ENCODE results near the gene OTOP2.
A peak's percentile ranks its signal among the peaks of the same experiment; 100 is the strongest.

OTOP2 gene

DNA sequence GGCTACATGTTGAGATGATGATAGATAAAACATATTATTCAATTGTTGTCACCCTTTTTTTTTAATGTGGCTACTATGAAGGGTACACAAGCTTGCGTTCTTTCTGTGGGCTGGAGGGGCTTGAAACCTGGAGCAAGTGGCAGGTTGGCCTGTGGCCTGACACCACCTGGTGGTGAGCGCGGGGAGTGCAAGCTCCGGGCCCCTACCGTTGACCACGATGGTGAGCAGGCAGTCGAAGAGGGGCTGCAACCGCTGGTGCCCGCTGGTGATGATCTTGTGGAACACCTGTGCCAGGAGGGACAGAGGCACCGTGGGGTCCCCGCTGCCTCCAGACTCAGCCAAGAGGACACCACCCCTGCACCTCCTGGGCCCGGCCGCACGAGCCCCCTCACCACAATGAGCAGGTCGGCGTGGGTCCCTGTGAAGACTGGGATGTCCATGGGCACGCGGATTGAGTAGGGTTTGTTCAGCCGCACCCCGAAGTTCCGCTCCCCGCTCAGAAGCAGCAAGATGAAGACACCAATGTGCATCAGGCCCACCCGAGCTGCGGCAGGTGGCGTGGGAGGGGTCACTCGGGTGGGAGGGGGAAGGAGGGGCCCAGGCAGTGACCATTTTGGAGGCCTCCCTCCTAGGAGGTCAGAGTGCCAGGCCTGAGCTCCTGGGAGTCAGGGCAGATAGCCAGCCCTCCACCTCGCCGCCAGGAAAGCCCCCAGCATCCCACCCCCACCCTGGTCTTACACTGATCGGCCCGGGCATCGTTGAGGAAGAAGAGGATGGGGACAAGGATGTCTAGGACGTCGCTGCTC lies 34.1 kb downstream of the OTOP2 start:
- peak; percentile 90 for DNase-seq (ENCODE audit: low spot score)

DNA sequence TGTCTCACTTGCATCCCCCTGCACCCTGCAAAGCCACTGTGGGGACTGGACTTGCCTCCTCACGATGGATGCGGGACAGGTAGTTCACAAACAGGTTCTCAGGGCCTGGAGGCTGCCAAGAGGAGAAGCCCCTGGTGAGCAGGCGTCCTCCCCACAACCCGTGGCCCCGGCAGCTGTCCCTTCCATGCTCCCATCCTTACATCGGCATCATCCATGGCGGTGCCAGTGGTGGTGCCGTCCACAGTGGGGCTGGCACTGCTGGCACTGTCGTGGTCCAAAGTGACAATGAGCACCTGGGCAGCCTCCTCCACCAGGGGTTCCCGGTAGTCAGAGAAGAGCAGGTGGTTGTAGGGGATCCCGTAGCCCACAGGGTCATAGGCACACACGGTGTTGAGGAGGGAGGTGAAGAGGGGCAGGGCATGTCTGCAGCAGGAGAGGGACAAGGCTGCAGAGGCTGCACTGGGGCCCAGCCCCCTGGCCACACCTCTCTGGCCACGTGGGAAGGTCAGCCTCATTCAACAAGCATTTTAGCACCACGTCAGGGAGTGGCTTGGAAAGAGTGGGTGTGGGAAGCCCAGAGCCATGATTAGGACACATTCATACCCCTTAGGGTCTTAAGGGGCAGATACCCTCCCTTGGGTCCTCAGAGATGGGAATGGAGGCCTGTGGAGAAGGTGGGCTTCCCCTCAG lies 35.9 kb downstream of the OTOP2 start:
- TF ChIP-seq, protein P1, sequence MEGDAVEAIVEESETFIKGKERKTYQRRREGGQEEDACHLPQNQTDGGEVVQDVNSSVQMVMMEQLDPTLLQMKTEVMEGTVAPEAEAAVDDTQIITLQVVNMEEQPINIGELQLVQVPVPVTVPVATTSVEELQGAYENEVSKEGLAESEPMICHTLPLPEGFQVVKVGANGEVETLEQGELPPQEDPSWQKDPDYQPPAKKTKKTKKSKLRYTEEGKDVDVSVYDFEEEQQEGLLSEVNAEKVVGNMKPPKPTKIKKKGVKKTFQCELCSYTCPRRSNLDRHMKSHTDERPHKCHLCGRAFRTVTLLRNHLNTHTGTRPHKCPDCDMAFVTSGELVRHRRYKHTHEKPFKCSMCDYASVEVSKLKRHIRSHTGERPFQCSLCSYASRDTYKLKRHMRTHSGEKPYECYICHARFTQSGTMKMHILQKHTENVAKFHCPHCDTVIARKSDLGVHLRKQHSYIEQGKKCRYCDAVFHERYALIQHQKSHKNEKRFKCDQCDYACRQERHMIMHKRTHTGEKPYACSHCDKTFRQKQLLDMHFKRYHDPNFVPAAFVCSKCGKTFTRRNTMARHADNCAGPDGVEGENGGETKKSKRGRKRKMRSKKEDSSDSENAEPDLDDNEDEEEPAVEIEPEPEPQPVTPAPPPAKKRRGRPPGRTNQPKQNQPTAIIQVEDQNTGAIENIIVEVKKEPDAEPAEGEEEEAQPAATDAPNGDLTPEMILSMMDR (IDR thresholded peaks at IDR 0.05; ENCODE audit: extremely low read depth, missing control alignments), result no peak
- no peak for DNase-seq (ENCODE audit: low spot score)

More for the DNA sequence above, 34.1 kb downstream of the OTOP2 start:
- TF ChIP-seq, protein P1 (IDR thresholded peaks at IDR 0.05; ENCODE audit: extremely low read depth, missing control alignments), result peak; percentile 94

DNA sequence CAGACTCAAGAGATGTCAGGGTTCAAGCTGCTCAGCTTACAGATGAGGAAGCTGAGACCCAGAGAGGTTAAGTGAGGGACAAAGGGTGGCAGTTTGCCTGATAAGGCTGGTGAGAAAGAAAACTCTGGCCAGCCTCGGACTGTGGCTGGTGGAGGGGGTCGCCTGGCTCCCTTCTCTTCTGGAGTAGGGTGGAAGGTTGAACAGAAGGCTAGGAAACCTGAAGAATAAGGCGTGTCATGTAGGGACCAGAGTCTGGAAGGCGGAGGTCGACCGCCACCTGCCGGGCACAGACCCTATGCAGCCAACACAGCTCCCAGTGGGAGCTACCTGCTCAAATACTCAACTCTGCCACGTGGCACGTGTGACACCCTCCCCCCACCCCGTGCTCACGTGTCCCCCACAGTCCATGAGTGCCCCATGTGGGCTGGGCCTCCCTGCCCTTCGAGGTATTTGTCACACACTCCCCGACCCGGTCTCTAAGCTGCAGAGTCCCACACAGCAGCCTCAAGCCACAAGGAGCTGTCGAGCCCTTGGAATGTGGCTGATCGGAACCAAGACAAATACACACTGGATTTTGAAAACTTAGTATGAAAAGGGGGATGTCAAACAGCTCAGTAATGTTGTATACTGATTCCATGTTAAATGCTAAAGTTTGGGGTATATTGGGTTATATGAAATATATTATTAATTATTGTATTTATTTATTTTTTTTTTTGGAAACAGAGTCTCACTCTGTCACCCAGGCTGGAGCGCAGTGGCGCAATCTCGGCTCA lies 36.7 kb downstream of the OTOP2 start:
- peak; percentile 82 for DNase-seq (ENCODE audit: low spot score)
- TF ChIP-seq, protein P1 (IDR thresholded peaks at IDR 0.05; ENCODE audit: extremely low read depth, missing control alignments), result peak; percentile 64

DNA sequence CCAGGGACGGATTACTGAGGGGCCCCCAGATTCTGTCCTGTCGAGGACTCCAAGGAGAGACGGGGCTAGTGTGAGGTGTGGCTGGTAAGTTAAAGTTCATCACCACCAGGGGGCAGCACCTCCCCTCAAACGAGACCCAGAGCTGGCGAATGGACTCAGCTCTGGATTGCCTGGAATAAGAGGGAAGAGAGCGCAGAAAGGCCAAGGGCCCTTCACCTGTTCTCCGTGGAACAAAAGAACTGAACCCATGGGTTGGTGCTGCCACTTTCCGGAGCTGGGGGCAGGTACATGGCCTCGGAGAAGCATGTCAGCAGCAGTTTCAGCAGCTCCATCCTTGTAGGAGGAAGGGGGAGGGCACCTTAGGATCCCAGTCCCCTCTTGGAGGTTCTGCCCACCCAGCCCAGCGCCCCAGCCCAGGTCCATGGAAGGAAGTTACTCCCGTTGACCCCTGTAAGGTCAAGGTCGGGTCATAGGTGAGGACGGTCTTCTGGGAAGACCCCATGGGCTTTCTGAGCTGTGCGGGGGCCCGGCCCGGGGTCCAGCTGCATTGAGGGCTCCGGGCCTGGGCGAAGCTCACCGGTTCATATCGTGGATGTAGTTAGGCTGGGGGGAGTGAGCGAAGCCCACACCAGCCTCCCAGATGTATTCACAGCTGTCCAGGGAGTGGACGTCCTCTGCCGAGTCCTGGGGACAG lies 37.7 kb downstream of the OTOP2 start:
- DNase-seq (ENCODE audit: low spot score), result peak; percentile 88
- TF ChIP-seq, protein P1 (IDR thresholded peaks at IDR 0.05; ENCODE audit: extremely low read depth, missing control alignments), result peak; percentile 73

DNA sequence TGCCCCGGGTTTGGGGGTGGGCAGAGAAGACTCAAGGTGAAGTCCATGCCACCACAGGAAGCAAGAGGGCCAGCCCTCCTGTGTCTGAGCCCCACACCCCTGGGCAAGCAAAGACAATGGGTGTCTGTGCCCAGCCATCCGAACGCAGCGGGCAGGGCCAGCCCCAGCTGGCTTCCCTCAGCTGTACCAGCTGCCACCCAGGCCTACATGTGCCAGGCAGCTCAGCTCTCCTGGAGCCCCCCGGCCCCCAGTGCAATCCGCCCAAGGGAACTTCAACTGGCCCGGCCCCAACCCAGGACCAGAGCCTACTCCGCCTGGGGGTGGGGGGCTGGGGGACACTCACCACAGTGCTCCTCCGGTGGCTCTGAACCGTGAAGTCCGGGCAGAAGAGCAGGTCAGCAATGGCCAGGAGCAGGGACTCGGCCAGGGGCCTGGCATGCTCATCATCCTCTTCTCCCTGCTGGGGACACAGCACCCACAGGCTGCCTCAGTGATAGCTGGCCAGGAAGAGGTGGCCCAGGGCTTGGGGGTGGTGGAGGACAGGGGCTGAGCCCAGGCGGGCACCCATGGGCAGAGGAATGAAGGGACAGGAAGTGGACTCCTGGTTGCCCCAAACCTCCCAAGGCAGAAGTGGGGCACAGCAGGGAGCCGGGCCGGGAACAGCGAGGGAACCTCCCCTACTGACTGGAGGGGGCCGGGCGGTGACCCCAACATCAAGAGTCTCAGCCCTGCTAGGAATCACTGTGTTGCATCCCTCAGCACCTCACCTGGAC lies 38.7 kb downstream of the OTOP2 start:
- DNase-seq (ENCODE audit: low spot score), result no peak
- TF ChIP-seq, protein P1 (IDR thresholded peaks at IDR 0.05; ENCODE audit: extremely low read depth, missing control alignments), result no peak

DNA sequence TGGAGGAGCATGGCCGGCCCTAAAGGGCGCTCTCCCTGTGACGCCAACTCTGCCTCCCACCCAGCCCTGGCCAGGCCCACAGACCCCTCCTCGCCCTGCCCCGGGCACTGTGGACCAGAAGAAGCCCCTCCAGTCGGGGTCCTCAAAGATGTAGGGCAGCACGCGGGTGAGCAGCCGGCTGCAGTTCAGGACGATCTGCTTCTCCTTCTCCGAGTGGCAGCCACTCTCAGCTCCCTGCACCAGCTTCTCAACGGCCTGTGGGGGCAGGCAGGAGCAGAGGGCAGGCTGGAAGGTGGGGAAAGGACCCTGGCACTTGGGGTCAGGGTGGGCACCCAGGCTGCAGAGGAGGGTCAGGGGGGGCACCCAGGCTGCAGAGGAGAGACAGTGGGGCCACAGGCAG lies 39.6 kb downstream of the OTOP2 start:
- TF ChIP-seq, protein P1 (IDR thresholded peaks at IDR 0.05; ENCODE audit: extremely low read depth, missing control alignments), result no peak
- no peak for DNase-seq (ENCODE audit: low spot score)
